A549 (cell line): Measurements from ENCODE around the gene MPC1L. TPM values are rescaled to one million over a fixed set of nuclear protein-coding genes. Genes with fewer than 3 reads are reported as not detected.
A peak's percentile ranks its signal among the peaks of the same experiment; 100 is the strongest.

ENCODE experiments used
- ATAC-seq, 2 experiments: fragments of 200-7000 bp in 1 of 2; fragments of >200 bp in 1 of 2; cut with Nextera tagmentation in 1 of 2; cut with Tn5 transposase in 1 of 2; 3 replicates each; pipeline versions ENCODE4 v1.8.0 to v1.9.1; 2018 to 2020; ENCODE audit warnings: mild to moderate bottlenecking in 1 of 2, moderate library complexity in 1 of 2
- CTCF ChIA-PET: fragments of 300-600 bp; sonication (Branson Sonifier 250); formaldehyde crosslinking; extraction: SDS; loops from one replicate; lab custom pipeline; 2021; ENCODE audit warnings: antibody characterized with exemption, inconsistent platforms; lab: Yijun Ruan, JAX
- POLR2A ChIA-PET: fragments of 350-600 bp; formaldehyde crosslinking; extraction: SDS; loops from one replicate; lab custom pipeline; 2021; ENCODE audit warnings: antibody characterized with exemption, inconsistent platforms; lab: Yijun Ruan, JAX
- DNase-seq, 2 experiments: peaks; one replicate each; pipeline versions ENCODE4 v3.0.0 to v3.0.0-alpha.2; 2011 to 2016; ENCODE audit warnings: low read depth in 1 of 2, low spot score in 1 of 2
- FAIRE-seq: peaks from 2 replicates; lab custom pipeline; 2011; peaks lifted over from hg19 to GRCh38; lab: Jason Lieb, UNC
- H3K27ac ChIP-seq, 2 experiments: fragments of >200 bp; sonication (Bioruptor Twin); formaldehyde crosslinking; 3 replicates each; pipeline ENCODE4 v1.5.1; 2016 to 2017
- H3K4me1 ChIP-seq: fragments of >200 bp; sonication (Bioruptor Twin); formaldehyde crosslinking; 3 replicates; pipeline ENCODE4 v1.6.1; 2016
- H3K4me2 ChIP-seq: fragments of >200 bp; sonication (Bioruptor Twin); formaldehyde crosslinking; 3 replicates; pipeline ENCODE4 v1.6.1; 2016
- H3K4me3 ChIP-seq: fragments of >200 bp; sonication (Bioruptor Twin); formaldehyde crosslinking; 3 replicates; pipeline ENCODE4 v1.5.1; 2016
- H3K9me3 ChIP-seq: fragments of >200 bp; sonication (Bioruptor Twin); formaldehyde crosslinking; 3 replicates; pipeline ENCODE4 v1.6.1; 2016
- BHLHE40 ChIP-seq: IDR thresholded peaks from 2 replicates; pipeline ENCODE4 v1.6.1; 2012; ENCODE audit warnings: low read depth, low read length, inconsistent platforms
- EP300 ChIP-seq, 2 experiments: fragments of >200 bp; sonication (Bioruptor Twin); formaldehyde crosslinking; IDR thresholded peaks; 2 replicates in 1 of 2; 3 replicates in 1 of 2; pipeline ENCODE4 v1.6.1; 2016 to 2017
- ESRRA ChIP-seq: fragments of 150-350 bp; IDR thresholded peaks from 2 replicates; pipeline ENCODE4 v1.6.1; 2014; ENCODE audit warnings: mild to moderate bottlenecking, low read length, borderline replicate concordance
- GATA3 ChIP-seq: IDR thresholded peaks from 2 replicates; pipeline ENCODE4 v1.6.1; 2012; ENCODE audit warnings: borderline replicate concordance
- JUN ChIP-seq, 2 experiments: fragments of >200 bp; sonication (Bioruptor Twin); formaldehyde crosslinking; IDR thresholded peaks; 2 replicates in 1 of 2; 3 replicates in 1 of 2; pipeline ENCODE4 v1.6.1; 2016 to 2017
- JUNB ChIP-seq: fragments of >200 bp; sonication (Bioruptor Twin); formaldehyde crosslinking; IDR thresholded peaks from 2 replicates; pipeline ENCODE4 v1.6.1; 2016
- KDM1A ChIP-seq: fragments of 200-600 bp; sonication (generic); IDR thresholded peaks from 2 replicates; pipeline ENCODE4 v1.6.1; 2016; ENCODE audit warnings: low read depth, mild to moderate bottlenecking
- PHF8 ChIP-seq: fragments of 200-600 bp; sonication (generic); IDR thresholded peaks from 2 replicates; pipeline ENCODE4 v1.6.1; 2016; ENCODE audit warnings: low read depth, mild to moderate bottlenecking, antibody characterized with exemption, moderate library complexity, borderline replicate concordance
- POLR2A ChIP-seq: IDR thresholded peaks from 2 replicates; pipeline ENCODE4 v1.6.1; 2012; ENCODE audit warnings: mild to moderate bottlenecking, low read length
- POLR2AphosphoS2 ChIP-seq: conservative IDR thresholded peaks from 2 replicates; pipeline ENCODE4 v1.6.1; 2012; ENCODE audit warnings: low read length, improper control_type of control experiment, inconsistent platforms
- RCOR1 ChIP-seq: fragments of 150-350 bp; IDR thresholded peaks from 2 replicates; pipeline ENCODE4 v1.6.1; 2014; ENCODE audit warnings: antibody characterized with exemption, low read length, low read depth
- RFX5 ChIP-seq: fragments of 450-650 bp; IDR thresholded peaks from 2 replicates; pipeline ENCODE4 v1.7.1; 2014; ENCODE audit warnings: antibody characterized with exemption, mild to moderate bottlenecking, moderate library complexity
- RNF2 ChIP-seq: fragments of 200-600 bp; sonication (generic); IDR thresholded peaks from 2 replicates; pipeline ENCODE4 v1.6.1; 2016; ENCODE audit warnings: low read depth, mild to moderate bottlenecking, antibody characterized with exemption, moderate library complexity, borderline replicate concordance
- SMC3 ChIP-seq: fragments of >200 bp; sonication (Bioruptor Twin); formaldehyde crosslinking; IDR thresholded peaks from 3 replicates; pipeline ENCODE4 v1.6.1; 2018; ENCODE audit warnings: inconsistent platforms
- WGBS: methylation state at CpG from one replicate; pipeline ENCODE4 v1.1.6; 2017; ENCODE audit errors: missing lambda C conversion rate; 5-methylcytosine and 5-hydroxymethylcytosine counted together
- polyA plus RNA-seq, 4 experiments: library from polyadenylated mRNA; depleted of rRNA in 3 of 4; stranded (reverse); fragments of >200 nt; fragmentation: RNase III in 1 of 4; extraction: RNeasy Plus Mini Kit Qiagen cat#74134 plus additional on column Dnase treatment in 1 of 4; gene quantifications; 2 replicates in 3 of 4; 3 replicates in 1 of 4; pipeline ENCODE4 v1.2.3, GENCODE V29; 2011 to 2017
- TF ChIP-seq, protein P1 (sequence below): IDR thresholded peaks from 2 replicates; pipeline ENCODE4 v1.6.1; 2012; ENCODE audit warnings: low read depth, borderline replicate concordance
- TF ChIP-seq, protein P2 (sequence below): IDR thresholded peaks from 2 replicates; pipeline ENCODE4 v1.6.1; 2012
- TF ChIP-seq, protein P3 (sequence below): fragments of 250-450 bp; sonication (Bioruptor Pico); IDR thresholded peaks from 2 replicates; pipeline ENCODE4 v1.5.0; 2021; ENCODE audit warnings: mild to moderate bottlenecking, moderate library complexity, borderline replicate concordance
- TF ChIP-seq, protein P4 (sequence below): IDR thresholded peaks from 2 replicates; pipeline ENCODE4 v1.6.1; 2012
- TF ChIP-seq, protein P5 (sequence below): fragments of 450-650 bp; IDR thresholded peaks from 2 replicates; pipeline ENCODE4 v1.6.1; 2014; ENCODE audit warnings: antibody characterized with exemption
- TF ChIP-seq, protein P6 (sequence below): fragments of 200-600 bp; sonication (generic); IDR thresholded peaks from 2 replicates; pipeline ENCODE4 v1.6.1; 2016; ENCODE audit warnings: antibody characterized with exemption, mild to moderate bottlenecking, moderate library complexity

MPC1L gene
- polyA plus RNA-seq, 2 of the 4 experiments (the other 2 are of a cell fraction), result not detected

DNA sequence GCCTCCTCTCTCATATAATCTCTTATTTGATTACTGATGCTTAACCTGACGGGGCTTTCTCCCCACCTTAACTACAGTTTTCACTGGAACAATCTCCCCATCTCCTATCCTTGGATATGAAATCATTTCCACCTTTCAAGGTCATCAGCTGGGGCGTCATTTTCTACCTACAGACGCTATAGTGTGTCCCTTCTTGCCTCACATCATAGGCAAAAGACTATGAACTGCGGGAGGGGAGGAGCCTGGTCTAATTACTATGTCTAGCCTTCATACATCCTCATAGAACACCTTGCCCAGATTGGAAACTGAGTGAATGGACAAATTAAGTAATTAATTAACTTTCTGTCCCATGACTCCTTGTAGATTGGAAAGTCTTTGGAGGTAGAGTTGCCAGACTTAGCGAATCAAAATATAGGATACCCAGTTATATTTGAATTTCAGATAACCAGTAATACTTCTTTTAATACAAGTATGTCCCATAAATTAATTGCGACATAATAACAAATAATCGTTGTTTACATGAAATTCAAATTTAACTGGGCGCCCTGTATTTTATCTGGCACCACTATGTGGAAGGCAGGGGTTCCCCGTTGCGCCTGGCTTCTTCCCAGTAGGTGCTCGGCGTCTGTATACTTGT is 43.2 kb upstream of the MPC1L start:
- peak overlapping the region; percentile 72 to 96 for H3K27ac ChIP-seq
- DNase-seq, result peak in 1 of 2 experiments; percentile 61
- peaks cover 6% of the 10 kb centered on the region; the same call in 2 of the 3 replicates for H3K4me1 ChIP-seq
- no peak for FAIRE-seq
- ChIA-PET POLR2A (interaction anchor here (1.0 kb wide), 1 partner anchor 14 kb away, joined by 3 read pairs; no protein-coding TSS in a partner anchor), CTCF (interaction anchor here (0.6 kb wide), 1 partner anchor 36 kb away, joined by 8 read pairs; no protein-coding TSS in a partner anchor)
- peak; percentile 80 to 86; a peak in 5 of 6 replicates for ATAC-seq
- H3K4me2 ChIP-seq, result peak overlapping the region; percentile 59
- no peak for TF ChIP-seq RNF2
- no peak for TF ChIP-seq KDM1A
- no peak for TF ChIP-seq JUNB
- TF ChIP-seq EP300 (IDR thresholded peaks at IDR 0.05), result no peak
- no peak for TF ChIP-seq POLR2AphosphoS2
- no peak for TF ChIP-seq SMC3
- TF ChIP-seq, protein P1, sequence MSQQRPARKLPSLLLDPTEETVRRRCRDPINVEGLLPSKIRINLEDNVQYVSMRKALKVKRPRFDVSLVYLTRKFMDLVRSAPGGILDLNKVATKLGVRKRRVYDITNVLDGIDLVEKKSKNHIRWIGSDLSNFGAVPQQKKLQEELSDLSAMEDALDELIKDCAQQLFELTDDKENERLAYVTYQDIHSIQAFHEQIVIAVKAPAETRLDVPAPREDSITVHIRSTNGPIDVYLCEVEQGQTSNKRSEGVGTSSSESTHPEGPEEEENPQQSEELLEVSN, result no peak
- H3K4me3 ChIP-seq, result peak overlapping the region; percentile 87
- H3K9me3 ChIP-seq, result no peaks in the 10 kb centered on the region
- WGBS, result 9% methylated on average over 10 of the region's 12 CpGs

DNA sequence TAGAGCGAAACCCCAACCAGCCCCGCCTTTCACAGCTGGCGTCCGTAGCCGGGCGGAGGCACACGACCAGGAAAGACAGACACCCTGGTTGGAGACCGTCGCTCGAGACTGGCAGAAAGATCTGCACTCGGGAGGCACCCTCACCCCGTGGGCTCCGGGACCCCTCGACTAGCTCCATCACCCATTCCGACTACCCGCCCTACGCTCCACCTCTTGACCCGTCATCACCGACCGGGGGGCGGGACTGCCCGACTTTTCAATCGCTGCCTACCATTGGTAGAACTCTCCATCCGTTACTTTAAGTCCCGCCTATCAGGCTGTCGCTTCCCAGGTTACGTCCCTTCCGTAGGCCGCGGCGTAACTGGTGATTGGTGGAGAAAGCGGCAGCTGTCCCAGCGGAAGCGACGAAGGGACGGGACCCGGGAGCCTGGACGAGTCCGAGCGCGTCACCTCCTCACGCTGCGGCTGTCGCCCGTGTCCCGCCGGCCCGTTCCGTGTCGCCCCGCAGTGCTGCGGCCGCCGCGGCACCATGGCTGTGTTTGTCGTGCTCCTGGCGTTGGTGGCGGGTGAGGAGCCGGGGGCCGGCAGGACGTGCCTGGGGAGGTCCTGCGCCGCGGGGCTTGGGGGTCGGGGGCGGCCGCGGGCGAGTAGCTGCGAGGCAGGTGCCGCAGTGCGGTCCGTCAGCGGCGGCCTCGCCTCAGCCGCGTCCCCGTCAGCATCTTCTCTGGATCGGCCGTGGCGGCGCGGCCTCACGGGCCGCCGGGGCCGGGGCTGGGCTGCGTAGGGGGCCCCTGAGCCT is 42.5 kb upstream of the MPC1L start, which contains the start of gene ATP6AP2:
Gene ATP6AP2, plus strand, starts transcription at position 434 of the 799 bp plus-strand sequence. Its CDS starts 96 bp downstream, at position 530.
- Histone ChIP-seq H3K4me2 (peak within 1 kb of the TSS; percentile 91), H3K9me3 (no peaks in the 10 kb centered on the region), H3K4me1 (peaks cover 6% of the 10 kb centered on the region; the same call in 2 of the 3 replicates), H3K4me3 (peak within 1 kb of the TSS; percentile 87), H3K27ac (peak within 1 kb of the TSS; percentile 80 to 96)
- FAIRE-seq (peak; percentile 98), DNase-seq (peak; percentile 90 to 95), ATAC-seq (peak; percentile 98 to 99)
- 2% methylated on average over 9 of the region's 89 CpGs for WGBS
- peak in 1 of 2 experiments; percentile 49; a peak in 2 of 5 replicates for TF ChIP-seq JUN (IDR thresholded peaks at IDR 0.05)
- no peak for TF ChIP-seq ESRRA
- TF ChIP-seq, protein P2, sequence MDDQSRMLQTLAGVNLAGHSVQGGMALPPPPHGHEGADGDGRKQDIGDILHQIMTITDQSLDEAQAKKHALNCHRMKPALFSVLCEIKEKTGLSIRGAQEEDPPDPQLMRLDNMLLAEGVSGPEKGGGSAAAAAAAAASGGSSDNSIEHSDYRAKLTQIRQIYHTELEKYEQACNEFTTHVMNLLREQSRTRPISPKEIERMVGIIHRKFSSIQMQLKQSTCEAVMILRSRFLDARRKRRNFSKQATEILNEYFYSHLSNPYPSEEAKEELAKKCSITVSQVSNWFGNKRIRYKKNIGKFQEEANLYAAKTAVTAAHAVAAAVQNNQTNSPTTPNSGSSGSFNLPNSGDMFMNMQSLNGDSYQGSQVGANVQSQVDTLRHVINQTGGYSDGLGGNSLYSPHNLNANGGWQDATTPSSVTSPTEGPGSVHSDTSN, result peak; percentile 89
- TF ChIP-seq RCOR1, result no peak
- no peak for TF ChIP-seq RNF2
- peak; percentile 57; the same call in 1 of the 2 replicates for TF ChIP-seq RFX5
- TF ChIP-seq, protein P3, sequence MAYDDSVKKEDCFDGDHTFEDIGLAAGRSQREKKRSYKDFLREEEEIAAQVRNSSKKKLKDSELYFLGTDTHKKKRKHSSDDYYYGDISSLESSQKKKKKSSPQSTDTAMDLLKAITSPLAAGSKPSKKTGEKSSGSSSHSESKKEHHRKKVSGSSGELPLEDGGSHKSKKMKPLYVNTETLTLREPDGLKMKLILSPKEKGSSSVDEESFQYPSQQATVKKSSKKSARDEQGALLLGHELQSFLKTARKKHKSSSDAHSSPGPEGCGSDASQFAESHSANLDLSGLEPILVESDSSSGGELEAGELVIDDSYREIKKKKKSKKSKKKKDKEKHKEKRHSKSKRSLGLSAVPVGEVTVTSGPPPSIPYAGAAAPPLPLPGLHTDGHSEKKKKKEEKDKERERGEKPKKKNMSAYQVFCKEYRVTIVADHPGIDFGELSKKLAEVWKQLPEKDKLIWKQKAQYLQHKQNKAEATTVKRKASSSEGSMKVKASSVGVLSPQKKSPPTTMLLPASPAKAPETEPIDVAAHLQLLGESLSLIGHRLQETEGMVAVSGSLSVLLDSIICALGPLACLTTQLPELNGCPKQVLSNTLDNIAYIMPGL (CRISPR knock-in tag), result no peak
- peak; percentile 47 for TF ChIP-seq PHF8
- no peak for TF ChIP-seq BHLHE40
- TF ChIP-seq, protein P4, sequence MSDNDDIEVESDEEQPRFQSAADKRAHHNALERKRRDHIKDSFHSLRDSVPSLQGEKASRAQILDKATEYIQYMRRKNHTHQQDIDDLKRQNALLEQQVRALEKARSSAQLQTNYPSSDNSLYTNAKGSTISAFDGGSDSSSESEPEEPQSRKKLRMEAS, result peak; percentile 26; the same call in 1 of the 2 replicates
- TF ChIP-seq POLR2A, result peak; percentile 52
- no peak for TF ChIP-seq GATA3
- TF ChIP-seq, protein P5, sequence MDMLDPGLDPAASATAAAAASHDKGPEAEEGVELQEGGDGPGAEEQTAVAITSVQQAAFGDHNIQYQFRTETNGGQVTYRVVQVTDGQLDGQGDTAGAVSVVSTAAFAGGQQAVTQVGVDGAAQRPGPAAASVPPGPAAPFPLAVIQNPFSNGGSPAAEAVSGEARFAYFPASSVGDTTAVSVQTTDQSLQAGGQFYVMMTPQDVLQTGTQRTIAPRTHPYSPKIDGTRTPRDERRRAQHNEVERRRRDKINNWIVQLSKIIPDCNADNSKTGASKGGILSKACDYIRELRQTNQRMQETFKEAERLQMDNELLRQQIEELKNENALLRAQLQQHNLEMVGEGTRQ, result 0 out of 2 replicates have a peak, but pooled peaks have one; percentile 29
- TF ChIP-seq, protein P6, sequence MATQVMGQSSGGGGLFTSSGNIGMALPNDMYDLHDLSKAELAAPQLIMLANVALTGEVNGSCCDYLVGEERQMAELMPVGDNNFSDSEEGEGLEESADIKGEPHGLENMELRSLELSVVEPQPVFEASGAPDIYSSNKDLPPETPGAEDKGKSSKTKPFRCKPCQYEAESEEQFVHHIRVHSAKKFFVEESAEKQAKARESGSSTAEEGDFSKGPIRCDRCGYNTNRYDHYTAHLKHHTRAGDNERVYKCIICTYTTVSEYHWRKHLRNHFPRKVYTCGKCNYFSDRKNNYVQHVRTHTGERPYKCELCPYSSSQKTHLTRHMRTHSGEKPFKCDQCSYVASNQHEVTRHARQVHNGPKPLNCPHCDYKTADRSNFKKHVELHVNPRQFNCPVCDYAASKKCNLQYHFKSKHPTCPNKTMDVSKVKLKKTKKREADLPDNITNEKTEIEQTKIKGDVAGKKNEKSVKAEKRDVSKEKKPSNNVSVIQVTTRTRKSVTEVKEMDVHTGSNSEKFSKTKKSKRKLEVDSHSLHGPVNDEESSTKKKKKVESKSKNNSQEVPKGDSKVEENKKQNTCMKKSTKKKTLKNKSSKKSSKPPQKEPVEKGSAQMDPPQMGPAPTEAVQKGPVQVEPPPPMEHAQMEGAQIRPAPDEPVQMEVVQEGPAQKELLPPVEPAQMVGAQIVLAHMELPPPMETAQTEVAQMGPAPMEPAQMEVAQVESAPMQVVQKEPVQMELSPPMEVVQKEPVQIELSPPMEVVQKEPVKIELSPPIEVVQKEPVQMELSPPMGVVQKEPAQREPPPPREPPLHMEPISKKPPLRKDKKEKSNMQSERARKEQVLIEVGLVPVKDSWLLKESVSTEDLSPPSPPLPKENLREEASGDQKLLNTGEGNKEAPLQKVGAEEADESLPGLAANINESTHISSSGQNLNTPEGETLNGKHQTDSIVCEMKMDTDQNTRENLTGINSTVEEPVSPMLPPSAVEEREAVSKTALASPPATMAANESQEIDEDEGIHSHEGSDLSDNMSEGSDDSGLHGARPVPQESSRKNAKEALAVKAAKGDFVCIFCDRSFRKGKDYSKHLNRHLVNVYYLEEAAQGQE, result no peak
- CTCF ChIA-PET, result interaction anchor here (0.6 kb wide), 1 partner anchor 37 kb away, joined by 8 read pairs; no protein-coding TSS in a partner anchor
- POLR2A ChIA-PET, result interaction anchor here (1.0 kb wide), 1 partner anchor 14 kb away, joined by 3 read pairs; no protein-coding TSS in a partner anchor
